Measurements from ENCODE around the gene PRKCI.
A peak's percentile ranks its signal among the peaks of the same experiment; 100 is the strongest.
"Not testable (repeated sequence)": the region's sequence is repeated elsewhere in the genome, so short reads cannot be mapped to it uniquely, and the experiment has no call there.

The PRKCI gene

DNA sequence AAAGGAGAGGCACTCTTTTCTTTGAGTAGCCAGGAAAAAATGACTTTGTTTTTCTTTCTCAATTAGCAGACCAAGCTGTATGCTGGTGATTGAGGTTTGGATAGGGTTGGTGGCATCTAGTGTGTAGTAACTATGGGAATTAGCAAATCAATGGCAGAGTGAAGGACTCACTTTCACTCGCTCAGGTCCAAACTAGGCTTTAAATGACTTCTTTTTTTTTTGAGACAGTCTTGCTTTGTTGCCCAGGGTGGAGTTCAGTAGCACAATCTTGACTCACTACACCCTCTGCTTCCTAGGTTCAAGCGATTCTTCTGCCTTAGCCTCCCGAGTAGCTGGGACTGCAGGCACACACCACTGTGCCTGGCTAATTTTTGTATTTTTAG lies 35.9 kb downstream of the PRKCI start:
- POLR2A ChIA-PET = interaction anchor here (0.7 kb wide), 1 partner anchor 17 kb away, joined by 4 read pairs; no protein-coding TSS in a partner anchor
- no peak for DNase-seq (ENCODE audit: extremely low spot score)
- CTCF ChIA-PET = interaction anchor here (0.9 to 1.6 kb wide), 3 partner anchors 10 to 392 kb away, joined by 3 read pairs; no protein-coding TSS in a partner anchor
- TF ChIP-seq, protein P1, sequence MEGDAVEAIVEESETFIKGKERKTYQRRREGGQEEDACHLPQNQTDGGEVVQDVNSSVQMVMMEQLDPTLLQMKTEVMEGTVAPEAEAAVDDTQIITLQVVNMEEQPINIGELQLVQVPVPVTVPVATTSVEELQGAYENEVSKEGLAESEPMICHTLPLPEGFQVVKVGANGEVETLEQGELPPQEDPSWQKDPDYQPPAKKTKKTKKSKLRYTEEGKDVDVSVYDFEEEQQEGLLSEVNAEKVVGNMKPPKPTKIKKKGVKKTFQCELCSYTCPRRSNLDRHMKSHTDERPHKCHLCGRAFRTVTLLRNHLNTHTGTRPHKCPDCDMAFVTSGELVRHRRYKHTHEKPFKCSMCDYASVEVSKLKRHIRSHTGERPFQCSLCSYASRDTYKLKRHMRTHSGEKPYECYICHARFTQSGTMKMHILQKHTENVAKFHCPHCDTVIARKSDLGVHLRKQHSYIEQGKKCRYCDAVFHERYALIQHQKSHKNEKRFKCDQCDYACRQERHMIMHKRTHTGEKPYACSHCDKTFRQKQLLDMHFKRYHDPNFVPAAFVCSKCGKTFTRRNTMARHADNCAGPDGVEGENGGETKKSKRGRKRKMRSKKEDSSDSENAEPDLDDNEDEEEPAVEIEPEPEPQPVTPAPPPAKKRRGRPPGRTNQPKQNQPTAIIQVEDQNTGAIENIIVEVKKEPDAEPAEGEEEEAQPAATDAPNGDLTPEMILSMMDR (IDR thresholded peaks at IDR 0.05; ENCODE audit: control extremely low read depth, extremely low read depth, low read depth, missing control alignments) = no peak

DNA sequence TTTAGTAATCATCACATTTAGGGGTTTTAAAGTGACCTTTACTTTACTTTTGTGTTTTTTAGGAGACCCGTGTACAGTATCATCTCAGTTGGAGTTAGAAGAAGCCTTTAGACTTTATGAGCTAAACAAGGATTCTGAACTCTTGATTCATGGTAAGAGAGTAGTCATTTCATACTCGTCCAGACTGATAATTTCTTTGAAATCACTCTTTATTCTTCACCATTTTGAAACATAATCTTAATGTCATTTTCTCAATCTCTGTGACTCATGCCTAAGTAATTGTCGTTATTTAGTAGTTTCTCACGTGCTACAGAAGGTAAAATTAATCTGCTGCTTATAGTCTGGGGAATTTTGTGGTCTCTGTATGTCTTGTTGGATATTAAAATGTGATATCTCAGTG lies 37.7 kb downstream of the PRKCI start:
- ChIA-PET POLR2A (no interaction called here), CTCF (interaction anchor here (1.2 kb wide), 1 partner anchor 9 kb away, joined by 3 read pairs; no protein-coding TSS in a partner anchor)
- TF ChIP-seq, protein P1 (IDR thresholded peaks at IDR 0.05; ENCODE audit: control extremely low read depth, extremely low read depth, low read depth, missing control alignments) = no peak
- no peak for DNase-seq (ENCODE audit: extremely low spot score)

DNA sequence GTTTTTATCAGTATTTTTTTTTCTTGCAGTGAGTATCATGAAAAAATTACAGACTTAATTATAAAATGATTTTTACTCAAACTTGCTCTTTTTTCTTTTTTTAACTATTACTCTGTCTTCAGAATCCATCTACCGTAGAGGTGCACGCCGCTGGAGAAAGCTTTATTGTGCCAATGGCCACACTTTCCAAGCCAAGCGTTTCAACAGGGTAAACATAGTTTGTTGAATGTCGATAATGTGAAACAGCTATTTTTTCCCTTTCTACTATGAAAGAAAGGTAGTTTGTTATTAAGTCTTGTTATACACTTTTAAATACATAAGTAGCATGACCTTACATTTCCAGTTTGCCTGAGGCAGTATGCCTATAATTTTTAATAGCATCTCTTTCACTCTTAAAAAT lies 45.6 kb downstream of the PRKCI start:
- POLR2A ChIA-PET = no interaction called here

DNA sequence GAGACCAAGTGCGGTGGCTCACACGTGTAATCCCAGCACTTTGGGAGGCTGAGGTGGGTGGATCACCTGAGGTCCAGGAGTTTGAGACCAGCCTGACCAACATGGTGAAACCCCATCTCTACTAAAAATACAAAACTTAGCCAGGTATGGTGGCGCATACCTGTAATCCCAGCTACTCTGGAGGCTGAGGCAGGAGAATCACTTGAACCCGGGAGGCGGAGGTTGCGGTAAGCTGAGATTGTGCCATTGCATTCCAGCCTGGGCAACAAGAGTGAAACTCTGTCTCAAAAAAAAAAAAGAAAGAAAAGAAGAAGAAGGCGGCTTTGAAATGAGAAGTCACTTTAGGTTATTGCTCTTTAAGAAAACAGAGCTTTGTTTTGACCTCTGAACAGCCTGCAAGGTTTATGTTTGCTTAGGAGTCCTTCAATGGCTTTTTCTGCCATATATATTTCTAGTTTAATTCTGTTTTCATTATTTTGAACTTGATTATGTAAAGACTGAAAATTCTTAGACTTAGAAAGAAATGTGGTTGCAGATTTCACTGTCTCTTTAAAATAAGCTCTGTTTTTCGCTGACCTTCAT lies 47.5 kb downstream of the PRKCI start:
- CTCF ChIA-PET; DNase-seq (ENCODE audit: extremely low spot score): not testable (repeated sequence)
- POLR2A ChIA-PET = interaction anchor here (0.8 kb wide), 1 partner anchor 24 kb away, joined by 3 read pairs; no protein-coding TSS in a partner anchor

More for the DNA sequence above, 45.6 kb downstream of the PRKCI start:
- TF ChIP-seq, protein P1 (IDR thresholded peaks at IDR 0.05; ENCODE audit: control extremely low read depth, extremely low read depth, low read depth, missing control alignments) = no peak
- CTCF ChIA-PET = no interaction called here
- no peak for DNase-seq (ENCODE audit: extremely low spot score)

DNA sequence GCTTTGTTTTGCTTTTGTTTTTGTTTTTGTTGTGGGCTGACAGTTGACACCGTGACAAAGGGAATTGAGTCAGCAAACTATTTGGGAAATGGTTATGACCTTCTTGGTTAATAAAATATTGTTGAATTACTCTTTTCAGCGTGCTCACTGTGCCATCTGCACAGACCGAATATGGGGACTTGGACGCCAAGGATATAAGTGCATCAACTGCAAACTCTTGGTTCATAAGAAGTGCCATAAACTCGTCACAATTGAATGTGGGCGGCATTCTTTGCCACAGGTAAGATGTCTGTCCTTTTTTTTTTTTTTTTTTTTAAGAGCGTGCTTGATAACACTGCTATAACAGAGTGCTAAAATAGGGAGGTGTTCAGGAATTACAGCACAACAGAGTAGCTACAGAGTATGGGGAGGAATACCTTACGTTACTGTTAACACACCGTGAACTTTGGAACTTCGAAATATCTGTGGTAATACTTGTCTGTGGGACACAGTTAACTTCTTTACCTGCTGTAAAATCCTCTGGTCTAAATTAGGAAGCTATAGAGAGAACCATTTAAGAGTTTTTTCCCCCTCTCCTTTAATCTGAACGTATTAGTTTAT lies 48.2 kb downstream of the PRKCI start:
- CTCF ChIA-PET = interaction anchor here (0.7 kb wide), 1 partner anchor 14 kb away, joined by 3 read pairs; no protein-coding TSS in a partner anchor
- DNase-seq (ENCODE audit: extremely low spot score) = no peak

DNA sequence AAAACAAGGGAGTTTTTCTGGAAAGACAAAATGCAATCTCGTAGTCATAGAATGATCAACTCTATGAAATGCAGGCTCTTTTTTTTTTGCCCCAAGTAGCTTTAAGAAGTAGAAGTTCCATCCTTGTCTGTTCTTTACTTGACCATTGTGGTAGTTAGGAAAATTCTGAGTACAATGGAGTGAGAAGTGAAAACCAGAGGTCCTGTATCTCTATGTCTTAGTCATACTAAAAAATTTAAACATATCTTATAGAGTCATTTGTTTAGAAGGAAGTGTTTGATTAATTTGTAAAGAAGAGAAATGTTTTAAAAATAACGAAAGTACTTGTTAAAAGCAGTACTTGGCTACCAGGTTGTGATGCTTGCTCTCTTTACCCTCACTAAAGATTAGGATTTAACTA lies 52.4 kb downstream of the PRKCI start:
- CTCF ChIA-PET = interaction anchor here (1.0 kb wide), 1 partner anchor 40 kb away, joined by 3 read pairs; no protein-coding TSS in a partner anchor
- TF ChIP-seq, protein P1 (IDR thresholded peaks at IDR 0.05; ENCODE audit: control extremely low read depth, extremely low read depth, low read depth, missing control alignments) = no peak
- DNase-seq (ENCODE audit: extremely low spot score) = peak; percentile 20
- POLR2A ChIA-PET = interaction anchor here (0.5 kb wide), 1 partner anchor 17 kb away, joined by 4 read pairs; no protein-coding TSS in a partner anchor

More for the DNA sequence above, 48.2 kb downstream of the PRKCI start:
- POLR2A ChIA-PET = interaction anchor here (0.8 kb wide), 1 partner anchor 25 kb away, joined by 3 read pairs; no protein-coding TSS in a partner anchor
- TF ChIP-seq, protein P1 (IDR thresholded peaks at IDR 0.05; ENCODE audit: control extremely low read depth, extremely low read depth, low read depth, missing control alignments) = no peak

DNA sequence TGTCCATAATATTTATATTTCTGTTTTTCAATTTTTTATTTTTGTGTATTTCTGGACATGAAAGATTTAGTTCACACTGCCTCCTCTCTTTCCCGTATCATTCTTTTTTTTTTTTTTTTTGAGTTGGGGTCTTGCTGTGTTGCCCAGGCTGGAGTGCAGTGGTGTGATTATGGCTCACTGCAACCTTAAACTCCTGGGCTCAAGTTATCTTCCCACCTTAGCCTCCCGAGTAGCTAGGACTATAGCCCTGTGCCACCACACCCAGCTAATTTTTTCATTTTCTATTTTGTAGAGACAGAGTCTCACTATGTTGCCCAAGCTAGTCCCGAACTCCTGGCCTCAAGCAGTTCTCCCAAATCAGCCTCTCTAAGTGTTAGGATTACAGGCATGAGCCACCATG lies 53.6 kb downstream of the PRKCI start:
- TF ChIP-seq, protein P1 (IDR thresholded peaks at IDR 0.05; ENCODE audit: control extremely low read depth, extremely low read depth, low read depth, missing control alignments) = no peak
- ChIA-PET CTCF (interaction anchor here (1.0 to 1.9 kb wide), 3 partner anchors 11 to 138 kb away, joined by 3 to 5 read pairs (median 5); no protein-coding TSS in a partner anchor), POLR2A (no interaction called here)
- no peak for DNase-seq (ENCODE audit: extremely low spot score)

DNA sequence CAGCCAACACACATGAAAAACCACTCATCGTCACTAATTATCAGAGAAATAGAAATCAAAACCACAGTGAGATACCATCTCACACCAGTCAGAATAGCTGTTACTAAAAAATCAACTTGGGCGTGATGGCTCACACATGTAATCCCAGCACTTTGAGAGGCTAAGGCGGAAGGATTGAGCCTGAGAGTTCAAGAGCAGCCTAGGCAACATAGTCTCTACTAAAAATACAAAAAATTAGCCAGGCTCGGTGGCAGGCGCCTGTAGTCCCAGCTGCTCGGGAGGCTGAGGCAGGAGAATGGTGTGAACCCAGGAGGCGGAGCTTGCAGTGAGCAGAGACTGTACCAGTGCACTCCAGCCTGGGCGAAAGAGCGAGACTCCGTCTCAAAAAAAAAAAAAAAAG lies 55.1 kb downstream of the PRKCI start:
- POLR2A ChIA-PET = interaction anchor here (0.6 kb wide), 1 partner anchor 26 kb away, joined by 5 read pairs; no protein-coding TSS in a partner anchor
- CTCF ChIA-PET = interaction anchor here (1.9 kb wide), 1 partner anchor 137 kb away, joined by 5 read pairs; no protein-coding TSS in a partner anchor
- DNase-seq (ENCODE audit: extremely low spot score) = not testable (repeated sequence)

All from GM10248 (cell line).